ENCODE results near the gene NHEJ1.

- no peak for TF ChIP-seq CTCF (conservative IDR thresholded peaks at IDR 0.05)
- TF ChIP-seq ZFX (IDR thresholded peaks at IDR 0.05), result no peak
These were observed 10.9 kb downstream of the NHEJ1 start for GRCh38 chr2:219149667-219150066.

Data from C4-2B (cell line).